GM19099 (cell line): ENCODE results near the gene IL1RL2.

ENCODE experiments used
- POLR2A ChIP-seq: IDR thresholded peaks from 3 replicates; pipeline ENCODE4 v1.6.1; 2011; ENCODE audit warnings: low read depth; ENCODE audit not compliant: insufficient read length; ENCODE audit errors: extremely low read depth

IL1RL2 gene

DNA sequence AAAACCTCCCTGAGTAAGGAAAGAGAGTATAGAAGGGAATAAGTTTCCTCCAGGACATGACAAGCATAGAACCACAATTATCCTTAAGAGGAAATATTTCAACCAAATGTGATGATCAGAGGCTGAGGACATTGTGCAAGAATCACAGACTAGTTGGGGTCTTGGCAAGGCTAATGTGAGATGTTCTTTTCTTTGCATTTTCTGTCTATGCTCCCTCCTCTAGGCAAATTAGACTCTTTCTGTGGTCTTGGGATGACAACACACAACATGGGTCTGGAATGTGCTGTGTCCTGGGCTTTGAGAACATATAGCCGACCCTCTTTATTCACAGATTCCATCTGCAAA, 92.5 kb downstream of the IL1RL2 start:
- TF ChIP-seq POLR2A = no peak

DNA sequence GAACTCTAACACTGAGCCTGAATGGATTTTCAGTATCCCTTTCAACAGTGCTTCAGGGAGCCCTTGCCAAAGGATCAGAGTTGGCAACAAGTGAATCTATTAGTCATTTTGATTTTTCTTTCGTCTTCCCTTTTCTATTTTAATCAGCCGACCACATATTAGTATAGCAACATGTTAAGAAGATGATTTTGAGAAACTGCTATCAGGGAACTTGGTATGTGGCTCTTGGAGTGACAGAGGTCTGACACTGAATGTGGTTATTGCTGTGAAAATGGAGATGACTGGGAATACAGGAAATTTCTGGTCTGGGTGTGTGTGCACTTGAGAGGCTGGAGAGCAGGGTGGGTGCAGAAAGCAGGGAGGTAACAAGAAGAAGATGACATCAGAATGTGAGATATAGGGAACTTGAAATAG, 95.9 kb downstream of the IL1RL2 start:
- TF ChIP-seq POLR2A = no peak

DNA sequence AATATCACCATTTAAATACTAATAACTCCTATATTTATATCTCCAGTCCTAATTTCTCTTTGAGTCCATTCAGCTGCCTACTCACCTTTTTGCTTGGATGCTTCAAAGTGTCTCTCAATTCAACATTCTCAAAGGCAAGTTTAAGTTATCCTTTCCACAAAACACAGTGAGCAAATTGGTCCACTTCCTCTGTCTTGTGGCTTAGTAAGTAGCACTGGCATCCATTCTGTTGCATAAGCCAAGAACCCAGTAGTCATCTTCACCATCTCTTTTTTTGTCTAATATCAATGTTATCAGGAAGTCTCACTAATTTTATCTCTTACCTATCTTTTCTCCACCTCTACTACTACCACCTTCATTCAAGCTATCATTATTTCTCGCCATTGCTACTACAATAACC, 97.2 kb downstream of the IL1RL2 start:
- TF ChIP-seq POLR2A = no peak

DNA sequence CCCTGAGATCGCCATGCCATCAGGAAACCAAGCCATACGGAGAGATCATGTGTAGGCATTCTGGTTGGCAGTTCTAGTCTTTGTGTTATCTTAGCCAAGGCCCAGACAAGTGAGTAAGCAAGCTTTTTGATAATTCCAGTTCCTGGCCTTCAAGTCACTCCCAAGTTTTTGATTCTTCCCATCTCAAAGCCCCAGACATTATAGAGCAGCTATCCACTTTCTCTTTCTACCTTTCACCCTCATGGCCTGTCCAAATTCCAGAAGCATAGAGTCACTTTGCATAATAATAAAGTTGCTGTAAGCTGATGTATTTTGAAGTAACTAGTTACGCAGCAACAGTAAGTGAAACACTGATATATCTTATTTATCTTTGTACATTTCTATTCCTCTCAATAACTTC, 97.8 kb downstream of the IL1RL2 start:
- TF ChIP-seq POLR2A = no peak

GRCh38 chr2:102285368-102285767, 98.5 kb downstream of the IL1RL2 start:
- no peak for TF ChIP-seq POLR2A

DNA sequence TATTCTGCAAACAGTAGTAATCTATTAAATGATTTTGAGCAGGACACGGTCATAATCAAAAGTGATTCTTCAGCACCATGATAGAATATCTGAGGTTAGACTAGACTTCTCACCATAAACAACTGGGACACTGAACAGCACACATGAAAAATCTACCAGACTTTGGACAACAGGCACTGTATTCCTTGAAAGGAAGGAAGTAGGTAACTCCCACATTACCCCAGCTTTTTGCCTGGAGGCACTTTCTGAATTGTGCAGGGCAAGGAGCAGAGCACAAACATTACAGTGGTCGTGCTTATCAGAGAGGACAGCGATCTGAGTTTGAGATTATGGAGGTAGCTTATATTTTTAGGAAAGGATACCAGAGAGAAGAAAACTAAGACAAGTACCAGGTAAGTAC, 99.2 kb downstream of the IL1RL2 start:
- TF ChIP-seq POLR2A = no peak

DNA sequence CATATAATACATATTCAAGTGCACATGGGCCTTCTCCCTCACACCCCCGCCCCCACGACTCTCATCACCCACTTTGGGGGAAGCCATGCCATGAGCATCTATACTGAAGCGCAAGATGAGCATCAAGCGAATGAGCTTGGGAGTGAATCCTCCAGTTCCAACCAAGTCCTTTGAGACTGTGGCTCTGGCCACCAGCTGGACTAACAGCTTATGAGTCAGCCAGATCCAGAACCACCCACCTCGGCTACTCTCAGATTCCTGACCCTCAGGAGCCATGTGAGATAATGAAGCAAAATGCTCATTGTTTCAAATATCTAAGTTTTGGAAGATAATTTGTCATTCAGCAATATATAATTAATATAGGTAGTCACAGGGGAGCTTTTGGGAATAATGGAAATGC, 102.3 kb downstream of the IL1RL2 start:
- no peak for TF ChIP-seq POLR2A
